ENCODE measurements around the gene SELENOT. TPM values are rescaled to one million over a fixed set of nuclear protein-coding genes. Genes with fewer than 3 reads are reported as not detected.

SELENOT gene
- 100 to 1,000 TPM in 2 of 4 donors, 10 to 100 TPM in 2; 80.4 to 160 (median 101) TPM for total RNA-seq

- 0 to 1% methylated on average over 63 to 67 of the region's 69 CpGs for WGBS, 2 donors
- H3K27me3 ChIP-seq = no peaks in the 10 kb centered on the region
- peaks cover 0 to 53% (median 32%) of the 10 kb centered on the region in 4 donors for H3K4me1 ChIP-seq
- H3K27ac ChIP-seq = peak within 1 kb of the TSS; percentile 86 to 99 (median 98)
- H3K4me3 ChIP-seq = peak within 1 kb of the TSS; percentile 70 to 97 (median 87)
- DNase-seq (ENCODE audit: low spot score in 2 of 2) = peak; percentile 87 to 91
- no peaks in the 10 kb centered on the region for H3K36me3 ChIP-seq
- TF ChIP-seq CTCF (IDR thresholded peaks at IDR 0.05) (peak in 4 of 5 experiments; percentile 4 to 67 (median 40)), POLR2A (IDR thresholded peaks at IDR 0.05) (peak; percentile 94 to 96), EP300 (IDR thresholded peaks at IDR 0.05) (peak; percentile 58 to 97)
- no peaks in the 10 kb centered on the region for H3K9me3 ChIP-seq
Observed at GRCh38 chr3:150603153-150603979, at the start of gene SELENOT. Gene SELENOT (plus strand): TSS chr3:150603321. CDS start chr3:150603363, 42 bp downstream.

- Histone ChIP-seq H3K4me1 (peaks cover 0 to 19% (median 0%) of the 10 kb centered on the region in 4 donors), H3K27me3 (no peaks in the 10 kb centered on the region), H3K9me3 (no peaks in the 10 kb centered on the region), H3K36me3 (peaks cover 0 to 41% (median 0%) of the 10 kb centered on the region in 3 donors), H3K27ac (no peak overlapping the region), H3K4me3 (no peak overlapping the region)
- DNase-seq (ENCODE audit: low spot score in 2 of 2) = no peak
- no peak for TF ChIP-seq POLR2A (IDR thresholded peaks at IDR 0.05)
- no peak for TF ChIP-seq CTCF (IDR thresholded peaks at IDR 0.05)
- no peak for TF ChIP-seq EP300 (IDR thresholded peaks at IDR 0.05)
- 94% methylated on average over 4 of the region's 4 CpGs for WGBS, 2 donors
Observed at GRCh38 chr3:150555859-150556436, 47.2 kb upstream of the SELENOT start.

- 62 to 69% methylated on average over 2 of the region's 2 CpGs for WGBS, 2 donors
- H3K4me1 ChIP-seq = peaks cover 0 to 18% (median 0%) of the 10 kb centered on the region in 4 donors
- H3K9me3 ChIP-seq = no peaks in the 10 kb centered on the region
- H3K36me3 ChIP-seq = peaks cover 0 to 49% (median 0%) of the 10 kb centered on the region in 3 donors
- no peak overlapping the region for H3K4me3 ChIP-seq
- no peaks in the 10 kb centered on the region for H3K27me3 ChIP-seq
- TF ChIP-seq EP300 (IDR thresholded peaks at IDR 0.05) = no peak
- no peak for TF ChIP-seq CTCF (IDR thresholded peaks at IDR 0.05)
- no peak for TF ChIP-seq POLR2A (IDR thresholded peaks at IDR 0.05)
- no peak overlapping the region for H3K27ac ChIP-seq
- DNase-seq (ENCODE audit: low spot score in 2 of 2) = no peak
Observed at GRCh38 chr3:150556792-150557191, 46.3 kb upstream of the SELENOT start.

- no peaks in the 10 kb centered on the region for H3K27me3 ChIP-seq
- H3K36me3 ChIP-seq = peaks cover 0 to 44% (median 0%) of the 10 kb centered on the region in 3 donors
- TF ChIP-seq EP300 (IDR thresholded peaks at IDR 0.05) (no peak), CTCF (IDR thresholded peaks at IDR 0.05) (no peak), POLR2A (IDR thresholded peaks at IDR 0.05) (no peak)
Observed at GRCh38 chr3:150557725-150558124, 45.4 kb upstream of the SELENOT start.

GRCh38 chr3:150564243-150564642 is 38.9 kb upstream of the SELENOT start:
- Histone ChIP-seq H3K4me1 (peaks cover 0 to 5% (median 0%) of the 10 kb centered on the region in 4 donors), H3K27ac (no peak overlapping the region), H3K4me3 (no peak overlapping the region), H3K27me3 (no peaks in the 10 kb centered on the region), H3K9me3 (no peaks in the 10 kb centered on the region), H3K36me3 (peaks cover 0 to 62% (median 0%) of the 10 kb centered on the region in 3 donors)
- TF ChIP-seq EP300 (IDR thresholded peaks at IDR 0.05) (no peak), CTCF (IDR thresholded peaks at IDR 0.05) (no peak), POLR2A (IDR thresholded peaks at IDR 0.05) (no peak)
- WGBS, 2 donors = 76 to 93% methylated on average over 2 of the region's 2 CpGs
- DNase-seq (ENCODE audit: low spot score in 2 of 2) = no peak

More at GRCh38 chr3:150557725-150558124, 45.4 kb upstream of the SELENOT start:
- H3K27ac ChIP-seq = no peak overlapping the region
- peaks cover 0 to 14% (median 0%) of the 10 kb centered on the region in 4 donors for H3K4me1 ChIP-seq
- WGBS, 2 donors = 68 to 75% methylated on average over 1 of the region's 1 CpG
- no peak for DNase-seq (ENCODE audit: low spot score in 2 of 2)
- no peaks in the 10 kb centered on the region for H3K9me3 ChIP-seq
- H3K4me3 ChIP-seq = no peak overlapping the region
